ENCODE measurements around the gene IAPP.

Gene IAPP

DNA sequence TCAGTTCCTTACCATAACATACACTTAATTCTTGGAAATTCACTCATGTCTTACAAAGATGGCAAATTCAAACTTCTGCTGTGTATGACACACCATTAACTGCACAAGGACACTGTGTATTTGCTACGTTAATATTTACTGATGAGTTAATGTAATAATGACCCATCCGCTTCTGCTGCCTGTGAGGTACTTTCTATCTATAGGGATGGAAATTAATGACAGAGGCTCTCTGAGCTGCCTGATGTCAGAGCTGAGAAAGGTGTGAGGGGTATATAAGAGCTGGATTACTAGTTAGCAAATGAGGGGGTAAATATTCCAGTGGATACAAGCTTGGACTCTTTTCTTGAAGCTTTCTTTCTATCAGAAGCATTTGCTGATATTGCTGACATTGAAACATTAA, at the start of gene IAPP:
IAPP (plus strand) TSS at position 301 of the 400 bp plus-strand sequence. CDS start 450 bp downstream, outside the sequence.
- TF ChIP-seq, protein P1, sequence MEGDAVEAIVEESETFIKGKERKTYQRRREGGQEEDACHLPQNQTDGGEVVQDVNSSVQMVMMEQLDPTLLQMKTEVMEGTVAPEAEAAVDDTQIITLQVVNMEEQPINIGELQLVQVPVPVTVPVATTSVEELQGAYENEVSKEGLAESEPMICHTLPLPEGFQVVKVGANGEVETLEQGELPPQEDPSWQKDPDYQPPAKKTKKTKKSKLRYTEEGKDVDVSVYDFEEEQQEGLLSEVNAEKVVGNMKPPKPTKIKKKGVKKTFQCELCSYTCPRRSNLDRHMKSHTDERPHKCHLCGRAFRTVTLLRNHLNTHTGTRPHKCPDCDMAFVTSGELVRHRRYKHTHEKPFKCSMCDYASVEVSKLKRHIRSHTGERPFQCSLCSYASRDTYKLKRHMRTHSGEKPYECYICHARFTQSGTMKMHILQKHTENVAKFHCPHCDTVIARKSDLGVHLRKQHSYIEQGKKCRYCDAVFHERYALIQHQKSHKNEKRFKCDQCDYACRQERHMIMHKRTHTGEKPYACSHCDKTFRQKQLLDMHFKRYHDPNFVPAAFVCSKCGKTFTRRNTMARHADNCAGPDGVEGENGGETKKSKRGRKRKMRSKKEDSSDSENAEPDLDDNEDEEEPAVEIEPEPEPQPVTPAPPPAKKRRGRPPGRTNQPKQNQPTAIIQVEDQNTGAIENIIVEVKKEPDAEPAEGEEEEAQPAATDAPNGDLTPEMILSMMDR (conservative IDR thresholded peaks at IDR 0.05; ENCODE audit: low read length), result no peak
- no peak for TF ChIP-seq EZH2phosphoT487 (IDR thresholded peaks at IDR 0.05; ENCODE audit: borderline replicate concordance)

DNA sequence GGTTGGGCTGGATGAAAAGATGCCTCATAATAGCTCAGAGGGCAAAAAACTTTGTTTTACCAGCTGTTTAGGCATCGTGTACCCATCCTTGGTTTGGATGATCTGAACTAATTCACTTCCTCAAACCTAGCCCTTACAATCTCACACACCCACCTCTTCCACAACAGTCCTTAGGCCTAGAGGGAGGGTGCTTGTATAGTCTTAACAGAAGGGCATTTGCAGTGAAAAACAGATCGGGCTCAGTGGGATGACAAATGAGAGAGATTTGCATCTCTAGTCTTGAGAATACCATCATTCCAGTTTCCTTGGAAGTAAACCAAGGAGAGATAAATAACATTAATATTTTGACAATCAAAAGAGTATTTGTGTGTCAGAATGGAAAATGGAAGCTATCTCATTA, 49.0 kb upstream of the IAPP start:
- Histone ChIP-seq H3F3A (ENCODE audit: low read depth) (no peaks in the 10 kb centered on the region), H3K27me3 (ENCODE audit: insufficient read depth, low read length, poor library complexity, severe bottlenecking) (no peaks in the 10 kb centered on the region), H3K4me1 (ENCODE audit: insufficient read depth, low read length, poor library complexity, severe bottlenecking) (no peaks in the 10 kb centered on the region), H3K4me3 (ENCODE audit: low read length, poor library complexity, severe bottlenecking) (no peak overlapping the region), H2AFZ (ENCODE audit: low read length) (no peak overlapping the region), H3K9me2 (replicated peaks; ENCODE audit: low read depth, low read length) (no peaks in the 10 kb centered on the region), H3K9ac (ENCODE audit: low read depth, low read length, poor library complexity, severe bottlenecking) (no peak overlapping the region), H3K4me2 (ENCODE audit: low read depth, low read length, poor library complexity, severe bottlenecking) (no peak overlapping the region), H3K79me2 (ENCODE audit: insufficient read depth, low read length) (no peaks in the 10 kb centered on the region), H3K9me3 (ENCODE audit: insufficient read depth, low read depth, low read length) (no peaks in the 10 kb centered on the region), H4K20me1 (ENCODE audit: insufficient read depth, low read length, poor library complexity, severe bottlenecking) (no peaks in the 10 kb centered on the region), H3K36me3 (ENCODE audit: insufficient read depth, low read length) (no peaks in the 10 kb centered on the region)
- TF ChIP-seq, protein P1 (conservative IDR thresholded peaks at IDR 0.05; ENCODE audit: low read length), result no peak
- no peak for TF ChIP-seq EZH2phosphoT487 (IDR thresholded peaks at IDR 0.05; ENCODE audit: borderline replicate concordance)

More for the DNA sequence above, at the start of gene IAPP:
- Histone ChIP-seq H3K4me1 (ENCODE audit: insufficient read depth, low read length, poor library complexity, severe bottlenecking) (no peaks in the 10 kb centered on the region), H3K4me3 (ENCODE audit: low read length, poor library complexity, severe bottlenecking) (no peak within 1 kb of the TSS), H4K20me1 (ENCODE audit: insufficient read depth, low read length, poor library complexity, severe bottlenecking) (no peaks in the 10 kb centered on the region), H3K9me3 (ENCODE audit: insufficient read depth, low read depth, low read length) (no peaks in the 10 kb centered on the region), H3F3A (ENCODE audit: low read depth) (no peaks in the 10 kb centered on the region), H2AFZ (ENCODE audit: low read length) (no peak within 1 kb of the TSS), H3K9ac (ENCODE audit: low read depth, low read length, poor library complexity, severe bottlenecking) (no peak within 1 kb of the TSS), H3K79me2 (ENCODE audit: insufficient read depth, low read length) (no peaks in the 10 kb centered on the region), H3K36me3 (ENCODE audit: insufficient read depth, low read length) (no peaks in the 10 kb centered on the region), H3K27me3 (ENCODE audit: insufficient read depth, low read length, poor library complexity, severe bottlenecking) (no peaks in the 10 kb centered on the region), H3K9me2 (replicated peaks; ENCODE audit: low read depth, low read length) (no peaks in the 10 kb centered on the region), H3K4me2 (ENCODE audit: low read depth, low read length, poor library complexity, severe bottlenecking) (no peak within 1 kb of the TSS)

DNA sequence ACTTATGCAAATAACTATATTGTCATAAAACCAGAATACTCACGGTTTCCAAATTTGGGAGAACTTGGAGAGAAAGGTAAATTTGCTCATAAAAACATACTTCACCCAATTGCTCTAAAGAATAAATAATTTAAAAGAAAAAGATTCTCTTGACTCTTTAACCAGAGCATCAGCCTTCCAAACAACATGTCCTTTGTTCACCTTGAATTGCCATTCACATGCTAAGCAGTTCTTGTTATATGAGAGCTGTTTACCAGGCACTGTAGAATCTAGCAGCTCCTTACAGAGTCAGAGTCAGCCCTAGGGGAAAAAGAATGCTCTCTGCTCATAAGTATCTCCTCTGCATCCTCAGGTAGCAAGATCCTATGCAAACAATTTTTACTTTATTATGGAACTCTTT, 48.2 kb upstream of the IAPP start:
- no peak overlapping the region for H3K4me2 ChIP-seq (ENCODE audit: low read depth, low read length, poor library complexity, severe bottlenecking)

More for the DNA sequence above, 48.2 kb upstream of the IAPP start:
- no peaks in the 10 kb centered on the region for H4K20me1 ChIP-seq (ENCODE audit: insufficient read depth, low read length, poor library complexity, severe bottlenecking)
- H3K79me2 ChIP-seq (ENCODE audit: insufficient read depth, low read length), result no peaks in the 10 kb centered on the region
- no peak overlapping the region for H3K4me3 ChIP-seq (ENCODE audit: low read length, poor library complexity, severe bottlenecking)
- no peaks in the 10 kb centered on the region for H3K27me3 ChIP-seq (ENCODE audit: insufficient read depth, low read length, poor library complexity, severe bottlenecking)
- no peaks in the 10 kb centered on the region for H3K36me3 ChIP-seq (ENCODE audit: insufficient read depth, low read length)
- no peak overlapping the region for H2AFZ ChIP-seq (ENCODE audit: low read length)
- H3K9me2 ChIP-seq (replicated peaks; ENCODE audit: low read depth, low read length), result no peaks in the 10 kb centered on the region
- H3F3A ChIP-seq (ENCODE audit: low read depth), result no peaks in the 10 kb centered on the region
- H3K4me1 ChIP-seq (ENCODE audit: insufficient read depth, low read length, poor library complexity, severe bottlenecking), result no peaks in the 10 kb centered on the region
- no peak overlapping the region for H3K9ac ChIP-seq (ENCODE audit: low read depth, low read length, poor library complexity, severe bottlenecking)
- no peaks in the 10 kb centered on the region for H3K9me3 ChIP-seq (ENCODE audit: insufficient read depth, low read depth, low read length)
- TF ChIP-seq, protein P1 (conservative IDR thresholded peaks at IDR 0.05; ENCODE audit: low read length), result no peak
- no peak for TF ChIP-seq EZH2phosphoT487 (IDR thresholded peaks at IDR 0.05; ENCODE audit: borderline replicate concordance)

Measured in Loucy (cell line).